C4-2B (cell line): ENCODE data around the gene PFAS.

Source experiments
- H3K27ac ChIP-seq: fragments of 450-650 bp; 2 replicates; pipeline ENCODE4 v1.5.1; 2017
- ZFX ChIP-seq: fragments of 450-650 bp; IDR thresholded peaks from 2 replicates; pipeline ENCODE4 v1.6.1; 2017
- TF ChIP-seq, protein P1 (sequence below): fragments of 450-650 bp; conservative IDR thresholded peaks from 2 replicates; pipeline ENCODE4 v1.5.1; 2017; ENCODE audit warnings: mild to moderate bottlenecking

Gene PFAS

DNA sequence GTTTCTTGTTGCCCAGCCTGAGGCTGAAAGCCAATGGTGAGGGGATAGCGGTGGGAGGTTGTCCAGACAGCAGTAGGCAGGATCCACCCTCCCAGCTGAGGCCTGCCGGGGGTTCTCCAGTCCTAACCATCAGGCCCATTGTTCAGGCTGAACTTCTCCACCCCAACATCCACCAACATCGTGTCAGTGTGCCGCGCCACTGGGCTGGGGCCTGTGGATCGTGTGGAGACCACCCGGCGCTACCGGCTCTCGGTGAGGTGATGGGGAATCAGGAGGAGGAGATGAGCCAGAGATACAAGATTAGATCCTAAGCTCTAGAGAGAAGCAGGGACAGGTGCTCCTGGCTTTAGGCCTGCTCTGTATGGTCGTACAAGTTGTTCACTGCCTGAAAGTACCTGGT, 5.8 kb downstream of the PFAS start:
- TF ChIP-seq, protein P1, sequence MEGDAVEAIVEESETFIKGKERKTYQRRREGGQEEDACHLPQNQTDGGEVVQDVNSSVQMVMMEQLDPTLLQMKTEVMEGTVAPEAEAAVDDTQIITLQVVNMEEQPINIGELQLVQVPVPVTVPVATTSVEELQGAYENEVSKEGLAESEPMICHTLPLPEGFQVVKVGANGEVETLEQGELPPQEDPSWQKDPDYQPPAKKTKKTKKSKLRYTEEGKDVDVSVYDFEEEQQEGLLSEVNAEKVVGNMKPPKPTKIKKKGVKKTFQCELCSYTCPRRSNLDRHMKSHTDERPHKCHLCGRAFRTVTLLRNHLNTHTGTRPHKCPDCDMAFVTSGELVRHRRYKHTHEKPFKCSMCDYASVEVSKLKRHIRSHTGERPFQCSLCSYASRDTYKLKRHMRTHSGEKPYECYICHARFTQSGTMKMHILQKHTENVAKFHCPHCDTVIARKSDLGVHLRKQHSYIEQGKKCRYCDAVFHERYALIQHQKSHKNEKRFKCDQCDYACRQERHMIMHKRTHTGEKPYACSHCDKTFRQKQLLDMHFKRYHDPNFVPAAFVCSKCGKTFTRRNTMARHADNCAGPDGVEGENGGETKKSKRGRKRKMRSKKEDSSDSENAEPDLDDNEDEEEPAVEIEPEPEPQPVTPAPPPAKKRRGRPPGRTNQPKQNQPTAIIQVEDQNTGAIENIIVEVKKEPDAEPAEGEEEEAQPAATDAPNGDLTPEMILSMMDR, result no peak
- no peak for TF ChIP-seq ZFX
- H3K27ac ChIP-seq, result no peak overlapping the region

DNA sequence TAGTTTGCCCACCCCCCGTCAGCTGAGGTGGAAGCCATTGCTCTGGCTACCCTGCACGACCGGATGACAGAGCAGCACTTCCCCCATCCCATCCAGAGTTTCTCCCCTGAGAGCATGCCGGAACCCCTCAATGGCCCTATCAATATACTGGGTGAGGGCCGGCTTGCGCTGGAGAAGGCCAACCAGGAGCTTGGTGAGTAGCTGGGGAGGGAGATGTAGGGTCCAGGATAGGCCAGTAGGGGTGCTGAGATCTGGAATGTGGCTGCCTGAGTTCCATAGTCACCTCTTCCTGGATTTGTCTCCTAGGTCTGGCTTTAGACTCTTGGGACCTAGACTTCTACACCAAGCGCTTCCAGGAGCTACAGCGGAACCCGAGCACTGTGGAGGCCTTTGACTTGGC, 6.4 kb downstream of the PFAS start:
- no peak for TF ChIP-seq ZFX
- TF ChIP-seq, protein P1, result no peak
- no peak overlapping the region for H3K27ac ChIP-seq

DNA sequence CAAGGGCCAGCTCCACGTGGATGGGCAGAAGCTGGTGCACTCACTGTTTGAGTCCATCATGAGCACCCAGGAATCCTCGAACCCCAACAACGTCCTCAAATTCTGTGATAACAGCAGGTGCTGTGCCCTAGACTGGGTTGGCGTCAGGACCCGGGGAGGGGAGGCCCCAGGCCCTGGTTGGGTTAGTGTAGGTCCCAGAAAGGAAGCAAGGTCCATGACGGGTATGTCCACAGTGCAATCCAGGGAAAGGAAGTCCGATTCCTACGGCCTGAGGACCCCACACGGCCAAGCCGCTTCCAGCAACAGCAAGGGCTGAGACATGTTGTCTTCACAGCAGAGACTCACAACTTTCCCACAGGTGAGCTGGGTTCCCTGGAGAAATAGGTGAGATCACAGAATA, 7.2 kb downstream of the PFAS start:
- H3K27ac ChIP-seq, result no peak overlapping the region
- TF ChIP-seq, protein P1, result no peak
- no peak for TF ChIP-seq ZFX

DNA sequence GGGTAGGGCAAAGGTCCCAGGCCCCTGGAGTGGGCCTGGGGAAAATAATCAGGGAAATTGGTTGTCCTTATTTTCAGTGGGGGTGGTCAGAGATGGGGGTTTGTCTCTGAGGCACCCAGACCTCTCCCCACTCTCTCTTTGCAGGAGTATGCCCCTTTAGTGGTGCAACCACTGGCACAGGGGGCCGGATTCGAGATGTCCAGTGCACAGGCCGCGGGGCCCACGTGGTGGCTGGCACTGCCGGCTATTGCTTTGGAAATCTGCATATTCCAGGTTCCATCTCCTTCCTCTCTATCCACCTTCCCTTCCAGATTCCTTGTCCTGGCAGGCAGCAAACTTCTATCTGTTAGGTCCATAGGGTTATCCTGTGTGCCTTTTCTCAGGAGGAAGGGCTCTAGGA, 7.6 kb downstream of the PFAS start:
- H3K27ac ChIP-seq, result no peak overlapping the region
- TF ChIP-seq ZFX, result no peak
- TF ChIP-seq, protein P1, result no peak

DNA sequence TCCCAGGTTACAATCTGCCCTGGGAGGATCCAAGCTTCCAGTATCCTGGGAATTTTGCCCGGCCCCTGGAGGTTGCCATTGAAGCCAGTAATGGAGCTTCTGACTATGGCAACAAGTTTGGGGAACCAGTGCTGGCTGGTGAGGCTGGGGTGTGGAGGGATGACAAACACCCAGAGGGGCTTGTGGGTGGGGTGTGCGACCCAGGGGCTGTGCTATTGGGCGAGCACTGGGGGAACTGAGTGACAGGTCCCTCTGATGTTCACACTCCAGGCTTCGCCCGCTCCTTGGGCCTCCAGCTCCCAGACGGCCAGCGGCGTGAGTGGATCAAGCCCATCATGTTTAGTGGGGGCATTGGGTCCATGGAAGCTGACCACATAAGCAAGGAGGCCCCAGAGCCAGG, 8.7 kb downstream of the PFAS start:
- TF ChIP-seq, protein P1, result no peak
- no peak for TF ChIP-seq ZFX
- no peak overlapping the region for H3K27ac ChIP-seq

DNA sequence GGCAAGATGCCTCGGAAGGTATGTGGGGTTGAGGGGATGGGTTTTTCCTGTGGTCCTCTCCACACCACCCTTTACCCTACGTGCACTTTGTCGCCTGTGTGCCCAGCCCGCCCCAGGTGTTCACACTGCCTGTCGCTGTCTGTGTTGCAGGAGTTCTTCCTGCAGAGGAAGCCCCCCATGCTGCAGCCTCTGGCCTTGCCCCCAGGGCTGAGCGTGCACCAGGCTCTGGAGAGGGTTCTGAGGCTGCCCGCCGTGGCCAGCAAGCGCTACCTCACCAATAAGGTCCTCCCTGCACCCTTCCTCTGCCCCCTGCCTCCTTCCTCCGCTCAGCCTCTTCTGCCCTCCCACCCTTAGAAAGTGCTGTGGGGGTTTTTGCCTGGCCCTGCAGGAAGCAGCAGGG, 15.2 kb downstream of the PFAS start:
- TF ChIP-seq, protein P1, result no peak
- no peak for TF ChIP-seq ZFX
- H3K27ac ChIP-seq, result no peak overlapping the region

DNA sequence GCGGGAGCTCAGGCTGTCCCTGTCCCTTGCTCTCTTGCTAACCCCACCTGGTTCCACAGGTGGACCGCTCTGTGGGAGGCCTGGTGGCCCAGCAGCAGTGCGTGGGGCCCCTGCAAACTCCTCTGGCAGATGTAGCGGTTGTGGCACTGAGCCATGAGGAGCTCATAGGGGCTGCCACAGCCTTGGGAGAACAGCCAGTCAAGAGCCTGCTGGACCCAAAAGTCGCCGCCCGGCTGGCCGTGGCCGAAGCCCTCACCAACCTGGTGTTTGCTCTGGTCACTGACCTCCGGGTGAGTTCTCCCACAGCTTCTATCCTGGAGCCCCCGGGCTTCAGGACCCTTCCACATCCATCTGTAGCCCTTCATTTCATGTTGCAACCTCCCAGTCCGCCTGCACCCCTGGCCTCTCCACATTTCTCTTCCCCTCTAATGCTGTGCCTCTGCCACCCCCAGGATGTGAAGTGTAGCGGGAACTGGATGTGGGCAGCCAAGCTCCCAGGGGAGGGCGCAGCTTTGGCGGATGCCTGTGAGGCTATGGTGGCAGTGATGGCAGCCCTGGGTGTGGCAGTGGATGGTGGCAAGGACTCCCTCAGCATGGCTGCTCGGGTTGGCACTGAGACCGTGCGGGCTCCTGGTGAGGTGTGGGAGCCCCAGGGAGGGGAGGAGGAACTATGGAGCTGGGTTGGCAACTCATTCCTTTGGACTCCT, 15.9 kb downstream of the PFAS start:
- no peak for TF ChIP-seq ZFX
- TF ChIP-seq, protein P1, result no peak

More for the DNA sequence above, 15.9 kb downstream of the PFAS start:
- H3K27ac ChIP-seq, result no peak overlapping the region
